ENCODE results near the gene RNF34.

DNA sequence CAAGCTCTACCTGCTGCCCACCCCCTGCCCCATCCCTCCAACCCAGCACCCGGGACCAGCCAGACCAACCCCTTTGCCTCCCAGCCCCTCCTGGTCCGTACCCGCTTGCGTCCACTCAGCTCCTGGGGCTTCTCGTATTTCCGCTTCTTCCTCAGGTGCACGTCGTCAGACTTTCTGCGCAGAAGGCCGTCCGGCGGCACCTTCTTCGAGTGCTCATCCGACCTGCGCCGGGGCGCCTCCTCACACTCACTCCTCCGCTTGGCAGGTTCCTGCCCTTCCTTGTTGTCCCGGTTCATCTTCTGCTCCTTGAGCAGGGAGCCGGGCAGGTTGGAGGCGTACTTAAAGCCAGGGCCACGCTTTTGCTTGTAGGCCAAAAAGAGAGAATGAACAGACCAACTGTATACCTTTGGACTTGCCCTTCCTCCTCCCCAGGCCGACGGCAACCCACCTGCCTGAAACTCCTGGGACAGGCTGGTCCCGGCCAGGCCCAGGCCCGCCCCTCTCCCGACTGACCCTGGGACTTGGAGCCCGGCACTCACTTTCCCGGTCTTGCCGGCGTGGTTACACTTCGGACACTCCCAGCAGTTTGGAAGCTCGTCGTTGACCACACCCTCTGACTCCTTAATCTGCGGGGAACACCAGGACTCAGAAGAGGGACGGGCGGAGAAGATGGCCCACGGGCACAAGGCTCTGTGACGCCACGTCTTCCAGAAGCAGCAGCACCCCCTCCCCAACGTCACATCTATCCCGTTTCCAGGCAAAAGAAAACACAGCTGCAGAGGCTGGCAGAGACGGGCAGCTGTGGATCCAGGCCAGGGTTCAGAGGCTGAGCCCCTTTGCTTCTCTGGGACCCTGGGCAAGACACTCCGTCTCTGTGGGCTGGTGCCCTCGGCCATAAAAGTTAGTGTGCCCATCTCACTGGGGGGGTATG lies 44.3 kb downstream of the RNF34 start:
- TF ChIP-seq, protein P1, sequence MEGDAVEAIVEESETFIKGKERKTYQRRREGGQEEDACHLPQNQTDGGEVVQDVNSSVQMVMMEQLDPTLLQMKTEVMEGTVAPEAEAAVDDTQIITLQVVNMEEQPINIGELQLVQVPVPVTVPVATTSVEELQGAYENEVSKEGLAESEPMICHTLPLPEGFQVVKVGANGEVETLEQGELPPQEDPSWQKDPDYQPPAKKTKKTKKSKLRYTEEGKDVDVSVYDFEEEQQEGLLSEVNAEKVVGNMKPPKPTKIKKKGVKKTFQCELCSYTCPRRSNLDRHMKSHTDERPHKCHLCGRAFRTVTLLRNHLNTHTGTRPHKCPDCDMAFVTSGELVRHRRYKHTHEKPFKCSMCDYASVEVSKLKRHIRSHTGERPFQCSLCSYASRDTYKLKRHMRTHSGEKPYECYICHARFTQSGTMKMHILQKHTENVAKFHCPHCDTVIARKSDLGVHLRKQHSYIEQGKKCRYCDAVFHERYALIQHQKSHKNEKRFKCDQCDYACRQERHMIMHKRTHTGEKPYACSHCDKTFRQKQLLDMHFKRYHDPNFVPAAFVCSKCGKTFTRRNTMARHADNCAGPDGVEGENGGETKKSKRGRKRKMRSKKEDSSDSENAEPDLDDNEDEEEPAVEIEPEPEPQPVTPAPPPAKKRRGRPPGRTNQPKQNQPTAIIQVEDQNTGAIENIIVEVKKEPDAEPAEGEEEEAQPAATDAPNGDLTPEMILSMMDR (IDR thresholded peaks at IDR 0.05 in 4 of 5, conservative IDR thresholded peaks at IDR 0.05 in 1 of 5): no peak
- TF ChIP-seq POLR2A (IDR thresholded peaks at IDR 0.05): no peak
